Measurements from ENCODE around the gene TNFSF10.

Gene TNFSF10

GRCh38 chr3:172516318-172517214 is 6.7 kb downstream of the TNFSF10 start:
- no peak for DNase-seq

GRCh38 chr3:172515130-172515918 is 7.9 kb downstream of the TNFSF10 start:
- DNase-seq: no peak

GRCh38 chr3:172514678-172515077 is 8.6 kb downstream of the TNFSF10 start:
- DNase-seq: no peak

- no peak for DNase-seq
Observed at GRCh38 chr3:172513488-172513887, 9.7 kb downstream of the TNFSF10 start.

GRCh38 chr3:172511783-172512762 is 11.2 kb downstream of the TNFSF10 start:
- no peak for DNase-seq

GRCh38 chr3:172506094-172506493 is 17.1 kb downstream of the TNFSF10 start:
- no peak for DNase-seq

GRCh38 chr3:172501540-172501939 is 21.7 kb downstream of the TNFSF10 start:
- DNase-seq: no peak

GRCh38 chr3:172490198-172490669 is 33.0 kb downstream of the TNFSF10 start:
- peak; percentile 72 to 73 for DNase-seq

GRCh38 chr3:172478116-172478515 is 45.1 kb downstream of the TNFSF10 start:
- DNase-seq: no peak

- no peak for DNase-seq
Observed at GRCh38 chr3:172476347-172476746, 46.9 kb downstream of the TNFSF10 start.

GRCh38 chr3:172475703-172476102 is 47.5 kb downstream of the TNFSF10 start:
- DNase-seq: no peak

GRCh38 chr3:172471903-172472302 is 51.3 kb downstream of the TNFSF10 start:
- DNase-seq: no peak

GRCh38 chr3:172470588-172470987 is 52.6 kb downstream of the TNFSF10 start:
- DNase-seq: no peak

- no peak for DNase-seq
Observed at GRCh38 chr3:172467170-172467824, 55.9 kb downstream of the TNFSF10 start.

- DNase-seq: no peak
Observed at GRCh38 chr3:172466553-172467130, 56.6 kb downstream of the TNFSF10 start.

GRCh38 chr3:172465281-172465680 is 57.9 kb downstream of the TNFSF10 start:
- DNase-seq: no peak

GRCh38 chr3:172464306-172464705 is 58.9 kb downstream of the TNFSF10 start:
- DNase-seq: no peak

- no peak for DNase-seq
Observed at GRCh38 chr3:172461530-172462138, 61.6 kb downstream of the TNFSF10 start.

- no peak for DNase-seq
Observed at GRCh38 chr3:172456404-172456803, 66.8 kb downstream of the TNFSF10 start.
